K562 (cell line): ENCODE results near the gene PCNX3.

Experiments
- RBM15 ChIP-seq: fragments of 200-400 bp; formaldehyde crosslinking; IDR thresholded peaks from 2 replicates; pipeline ENCODE4 v1.6.1; 2018; ENCODE audit warnings: mild to moderate bottlenecking, low read length, moderate library complexity; ENCODE audit not compliant: insufficient read depth
- TF ChIP-seq, protein P1 (sequence below): sonication (generic); formaldehyde crosslinking; IDR thresholded peaks from 2 replicates; pipeline ENCODE4 v1.8.0; 2023; ENCODE audit warnings: missing genetic modification reagents, mild to moderate bottlenecking, borderline replicate concordance

DNA sequence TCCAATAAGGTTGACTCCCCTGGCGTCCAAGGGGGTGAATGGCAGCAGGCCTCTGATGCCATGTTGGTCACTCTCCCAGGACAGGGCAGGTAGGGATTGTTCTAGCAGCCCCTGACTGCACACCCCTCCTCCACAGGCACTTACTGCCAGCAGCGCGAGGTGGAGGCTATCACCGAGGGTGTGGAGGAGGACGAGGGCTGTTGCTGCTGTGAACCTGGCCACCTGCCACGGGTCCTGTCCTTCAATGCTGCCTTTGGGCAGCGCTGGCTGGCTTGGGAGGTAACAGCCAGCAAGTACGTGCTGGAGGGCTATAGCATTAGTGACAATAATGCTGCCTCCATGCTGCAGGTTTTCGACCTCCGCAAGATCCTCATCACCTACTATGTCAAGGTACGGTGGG lies 14.6 kb downstream of the PCNX3 start:
- TF ChIP-seq, protein P1, sequence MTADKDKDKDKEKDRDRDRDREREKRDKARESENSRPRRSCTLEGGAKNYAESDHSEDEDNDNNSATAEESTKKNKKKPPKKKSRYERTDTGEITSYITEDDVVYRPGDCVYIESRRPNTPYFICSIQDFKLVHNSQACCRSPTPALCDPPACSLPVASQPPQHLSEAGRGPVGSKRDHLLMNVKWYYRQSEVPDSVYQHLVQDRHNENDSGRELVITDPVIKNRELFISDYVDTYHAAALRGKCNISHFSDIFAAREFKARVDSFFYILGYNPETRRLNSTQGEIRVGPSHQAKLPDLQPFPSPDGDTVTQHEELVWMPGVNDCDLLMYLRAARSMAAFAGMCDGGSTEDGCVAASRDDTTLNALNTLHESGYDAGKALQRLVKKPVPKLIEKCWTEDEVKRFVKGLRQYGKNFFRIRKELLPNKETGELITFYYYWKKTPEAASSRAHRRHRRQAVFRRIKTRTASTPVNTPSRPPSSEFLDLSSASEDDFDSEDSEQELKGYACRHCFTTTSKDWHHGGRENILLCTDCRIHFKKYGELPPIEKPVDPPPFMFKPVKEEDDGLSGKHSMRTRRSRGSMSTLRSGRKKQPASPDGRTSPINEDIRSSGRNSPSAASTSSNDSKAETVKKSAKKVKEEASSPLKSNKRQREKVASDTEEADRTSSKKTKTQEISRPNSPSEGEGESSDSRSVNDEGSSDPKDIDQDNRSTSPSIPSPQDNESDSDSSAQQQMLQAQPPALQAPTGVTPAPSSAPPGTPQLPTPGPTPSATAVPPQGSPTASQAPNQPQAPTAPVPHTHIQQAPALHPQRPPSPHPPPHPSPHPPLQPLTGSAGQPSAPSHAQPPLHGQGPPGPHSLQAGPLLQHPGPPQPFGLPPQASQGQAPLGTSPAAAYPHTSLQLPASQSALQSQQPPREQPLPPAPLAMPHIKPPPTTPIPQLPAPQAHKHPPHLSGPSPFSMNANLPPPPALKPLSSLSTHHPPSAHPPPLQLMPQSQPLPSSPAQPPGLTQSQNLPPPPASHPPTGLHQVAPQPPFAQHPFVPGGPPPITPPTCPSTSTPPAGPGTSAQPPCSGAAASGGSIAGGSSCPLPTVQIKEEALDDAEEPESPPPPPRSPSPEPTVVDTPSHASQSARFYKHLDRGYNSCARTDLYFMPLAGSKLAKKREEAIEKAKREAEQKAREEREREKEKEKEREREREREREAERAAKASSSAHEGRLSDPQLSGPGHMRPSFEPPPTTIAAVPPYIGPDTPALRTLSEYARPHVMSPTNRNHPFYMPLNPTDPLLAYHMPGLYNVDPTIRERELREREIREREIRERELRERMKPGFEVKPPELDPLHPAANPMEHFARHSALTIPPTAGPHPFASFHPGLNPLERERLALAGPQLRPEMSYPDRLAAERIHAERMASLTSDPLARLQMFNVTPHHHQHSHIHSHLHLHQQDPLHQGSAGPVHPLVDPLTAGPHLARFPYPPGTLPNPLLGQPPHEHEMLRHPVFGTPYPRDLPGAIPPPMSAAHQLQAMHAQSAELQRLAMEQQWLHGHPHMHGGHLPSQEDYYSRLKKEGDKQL: no peak
- TF ChIP-seq RBM15: no peak
